ENCODE data around the gene PPCS.
"Not testable (repeated sequence)": the region's sequence is repeated elsewhere in the genome, so short reads cannot be mapped to it uniquely, and the experiment has no call there.

PPCS gene

DNA sequence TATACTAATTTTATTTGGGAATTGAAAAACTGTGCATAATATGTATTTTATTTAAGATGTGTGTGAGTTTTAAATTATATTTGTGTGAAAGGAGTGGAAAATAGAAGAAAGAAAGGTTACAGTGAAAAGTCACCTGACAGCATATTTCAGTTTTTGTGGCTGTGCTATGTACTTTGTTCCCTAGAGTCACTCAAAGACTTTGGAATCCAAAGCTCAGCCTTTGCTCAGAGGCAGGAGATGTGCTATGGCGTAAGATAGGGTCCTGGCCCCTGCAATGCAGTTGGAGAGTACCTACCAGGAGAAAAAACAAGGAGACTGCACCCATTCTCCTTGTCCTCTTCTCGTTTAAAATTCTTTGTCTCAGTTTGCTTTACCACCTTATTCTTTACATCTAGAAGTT lies 9.7 kb downstream of the PPCS start:
- no peak for TF ChIP-seq CTCF (IDR thresholded peaks at IDR 0.05; ENCODE audit: insufficient read depth, missing control alignments)
- no peak for FAIRE-seq
- DNase-seq (ENCODE audit: insufficient read length, low spot score) = no peak

GRCh38 chr1:42469727-42470126 lies 13.4 kb downstream of the PPCS start:
- DNase-seq (ENCODE audit: insufficient read length, low spot score) (no peak), FAIRE-seq (no peak)
- no peak for TF ChIP-seq CTCF (IDR thresholded peaks at IDR 0.05; ENCODE audit: insufficient read depth, missing control alignments)

- DNase-seq (ENCODE audit: insufficient read length, low spot score) = no peak
- TF ChIP-seq CTCF (IDR thresholded peaks at IDR 0.05; ENCODE audit: insufficient read depth, missing control alignments) = no peak
Observed at GRCh38 chr1:42476605-42477004, 20.3 kb downstream of the PPCS start.

GRCh38 chr1:42477354-42477753 lies 21.0 kb downstream of the PPCS start:
- DNase-seq (ENCODE audit: insufficient read length, low spot score); FAIRE-seq: not testable (repeated sequence)

More at GRCh38 chr1:42476605-42477004, 20.3 kb downstream of the PPCS start:
- no peak for FAIRE-seq

- FAIRE-seq (no peak), DNase-seq (ENCODE audit: insufficient read length, low spot score) (no peak)
- no peak for TF ChIP-seq CTCF (IDR thresholded peaks at IDR 0.05; ENCODE audit: insufficient read depth, missing control alignments)
Observed at GRCh38 chr1:42477775-42478174, 21.4 kb downstream of the PPCS start.

GRCh38 chr1:42479621-42480020 lies 23.3 kb downstream of the PPCS start:
- peak; percentile 8 for TF ChIP-seq CTCF (IDR thresholded peaks at IDR 0.05; ENCODE audit: insufficient read depth, missing control alignments)
- FAIRE-seq (no peak), DNase-seq (ENCODE audit: insufficient read length, low spot score) (no peak)

GRCh38 chr1:42480921-42481320 lies 24.6 kb downstream of the PPCS start:
- DNase-seq (ENCODE audit: insufficient read length, low spot score) (no peak), FAIRE-seq (no peak)
- no peak for TF ChIP-seq CTCF (IDR thresholded peaks at IDR 0.05; ENCODE audit: insufficient read depth, missing control alignments)

GRCh38 chr1:42482635-42483153 lies 26.4 kb downstream of the PPCS start:
- no peak for FAIRE-seq
- no peak for DNase-seq (ENCODE audit: insufficient read length, low spot score)
- no peak for TF ChIP-seq CTCF (IDR thresholded peaks at IDR 0.05; ENCODE audit: insufficient read depth, missing control alignments)

Measured in D721Med (cell line).